HG03196 (cell line): Measurements from ENCODE around the gene AFF2.

Source experiments
- ATAC-seq: cut with Tn5 transposase; IDR thresholded peaks from one replicate; pipeline ENCODE4 v1.9.1; 2021; ENCODE audit not compliant: unreplicated experiment

AFF2 gene

DNA sequence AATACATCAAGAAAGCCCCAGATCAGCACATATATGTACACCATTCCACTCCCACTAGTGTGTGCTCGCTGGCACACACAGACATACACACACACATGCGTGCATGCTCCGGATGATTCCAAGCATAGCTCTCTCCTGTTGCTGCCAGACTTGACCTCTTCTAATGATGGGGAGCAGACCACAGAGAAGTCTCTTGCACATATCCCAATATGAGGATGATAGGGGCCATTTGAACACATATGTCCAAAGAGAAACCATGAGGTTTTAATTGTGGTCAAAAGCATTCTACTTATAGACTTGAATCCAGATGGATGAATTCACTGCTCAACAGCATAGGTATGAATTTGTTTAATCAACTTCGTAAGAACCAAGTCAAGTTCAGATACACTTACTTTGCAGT is 214.9 kb downstream of the AFF2 start:
- ATAC-seq = no peak

- no peak for ATAC-seq
Measured at GRCh38 chrX:148722966-148723365, 222.5 kb downstream of the AFF2 start.

GRCh38 chrX:148723551-148723950 is 223.1 kb downstream of the AFF2 start:
- no peak for ATAC-seq

DNA sequence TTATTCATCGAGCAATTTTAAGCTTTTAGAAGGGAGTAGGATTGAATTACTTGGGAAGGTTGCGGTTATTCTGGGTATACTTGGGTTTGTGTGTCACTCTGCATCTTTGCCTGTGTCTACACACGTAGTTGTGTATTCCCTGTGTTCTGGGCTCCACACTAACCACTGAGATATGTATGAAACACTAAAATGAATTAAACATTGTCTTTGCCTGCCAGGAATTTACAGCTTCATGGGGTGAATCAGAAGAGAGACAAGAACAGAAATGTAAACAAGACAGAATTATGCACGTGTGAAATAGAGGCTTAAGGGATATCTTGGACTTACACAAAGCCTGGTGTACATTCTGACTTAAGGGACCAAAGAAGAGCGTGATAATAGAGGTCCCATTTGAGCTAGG is 228.5 kb downstream of the AFF2 start:
- no peak for ATAC-seq

- no peak for ATAC-seq
Measured at GRCh38 chrX:148732743-148733142, 232.3 kb downstream of the AFF2 start.

DNA sequence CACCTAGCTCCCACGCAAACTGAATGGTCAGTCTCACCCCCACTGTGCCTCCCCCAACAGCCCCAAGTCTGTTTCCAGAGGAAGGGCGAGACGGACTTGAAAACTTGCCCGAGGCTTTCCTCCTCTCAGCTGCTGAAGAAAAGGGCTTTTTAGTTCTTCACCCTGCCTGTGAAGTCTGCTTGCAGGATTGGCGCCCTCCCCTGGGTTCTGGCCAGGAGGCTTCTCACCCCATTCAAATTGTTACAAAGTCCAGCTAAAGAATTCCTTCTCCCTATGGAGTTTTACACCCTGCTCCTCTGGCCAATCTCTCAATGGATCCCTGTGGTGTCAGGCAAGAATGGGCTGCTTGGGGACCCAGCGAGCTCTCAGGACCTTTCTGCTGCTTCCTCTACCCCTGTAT is 241.0 kb downstream of the AFF2 start:
- no peak for ATAC-seq

DNA sequence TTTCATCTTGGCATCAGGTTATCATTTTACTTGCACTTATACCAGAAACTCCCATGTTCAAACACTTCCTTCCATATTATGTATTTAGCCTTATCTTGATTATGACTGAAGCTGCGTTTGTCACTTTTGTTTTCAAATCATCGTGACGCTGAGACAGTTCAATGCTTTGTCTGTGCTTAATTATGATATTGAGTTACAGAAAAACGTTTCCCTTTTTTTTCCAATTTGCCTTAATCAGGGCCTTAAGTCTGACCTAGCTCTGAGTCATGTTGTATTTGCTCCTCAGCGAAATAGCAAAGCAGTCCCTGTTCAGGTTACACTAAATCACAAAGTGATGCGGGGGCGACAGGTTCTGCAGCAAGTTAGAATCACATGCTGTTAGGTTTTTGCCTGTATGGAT is 254.7 kb downstream of the AFF2 start:
- ATAC-seq = no peak

DNA sequence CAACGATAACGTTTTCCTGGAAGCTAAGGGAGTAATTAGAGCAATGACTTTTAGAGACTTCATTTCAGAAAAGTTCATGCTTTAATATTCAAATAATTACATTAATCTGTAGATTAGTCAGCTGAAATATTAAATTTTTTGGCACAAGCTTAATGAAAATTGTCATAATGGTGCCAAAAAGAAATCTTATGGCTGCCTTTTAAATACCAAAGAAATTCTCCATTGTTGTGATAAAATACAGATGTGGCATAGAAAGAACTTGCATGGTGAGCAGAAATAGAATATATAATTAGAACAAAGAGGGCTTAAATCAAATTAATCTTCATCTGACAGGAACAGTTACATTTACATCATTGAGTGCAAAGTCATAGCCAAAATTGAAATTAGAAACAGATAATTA is 263.5 kb downstream of the AFF2 start:
- ATAC-seq = no peak

GRCh38 chrX:148768296-148768695 is 267.9 kb downstream of the AFF2 start:
- no peak for ATAC-seq

- no peak for ATAC-seq
Measured at GRCh38 chrX:148771440-148771839, 271.0 kb downstream of the AFF2 start.

DNA sequence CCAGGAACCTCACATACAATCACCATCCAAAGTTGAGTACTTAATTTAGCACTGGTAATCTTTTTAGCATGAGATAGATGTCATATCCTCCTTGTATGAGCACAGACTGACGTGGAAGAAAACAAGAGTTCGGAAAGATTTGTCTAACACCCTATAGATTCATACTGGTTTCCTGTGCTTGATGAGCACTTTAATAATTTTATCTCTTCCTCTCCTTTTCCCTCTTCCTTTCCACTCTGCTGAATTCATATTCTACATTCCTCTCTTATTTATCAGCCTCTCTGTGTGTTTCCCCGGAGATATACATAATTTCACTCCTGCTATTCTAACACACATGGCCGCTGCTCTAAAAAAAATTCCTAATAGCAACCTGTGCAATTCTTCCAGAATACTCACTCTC is 273.9 kb downstream of the AFF2 start:
- ATAC-seq = no peak

DNA sequence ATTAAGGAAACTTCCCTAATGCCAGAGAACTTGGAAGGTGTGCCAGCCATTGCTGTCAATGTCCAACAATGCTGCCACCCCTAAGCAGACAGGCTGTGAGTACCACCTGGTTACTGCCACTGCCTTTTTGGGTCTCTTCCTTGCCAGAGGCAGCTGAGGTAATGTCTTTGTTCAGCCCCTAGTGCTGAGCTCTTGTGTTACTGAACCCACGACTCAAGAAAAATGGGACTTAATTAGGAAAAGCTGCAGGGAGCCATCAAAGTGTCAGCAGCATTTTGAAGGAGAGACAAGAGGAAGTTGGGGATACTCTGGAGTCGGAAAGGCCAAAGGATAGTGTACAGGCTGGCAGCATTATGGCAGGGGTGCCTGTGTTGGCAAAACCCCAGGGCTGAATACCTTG is 283.7 kb downstream of the AFF2 start:
- no peak for ATAC-seq

DNA sequence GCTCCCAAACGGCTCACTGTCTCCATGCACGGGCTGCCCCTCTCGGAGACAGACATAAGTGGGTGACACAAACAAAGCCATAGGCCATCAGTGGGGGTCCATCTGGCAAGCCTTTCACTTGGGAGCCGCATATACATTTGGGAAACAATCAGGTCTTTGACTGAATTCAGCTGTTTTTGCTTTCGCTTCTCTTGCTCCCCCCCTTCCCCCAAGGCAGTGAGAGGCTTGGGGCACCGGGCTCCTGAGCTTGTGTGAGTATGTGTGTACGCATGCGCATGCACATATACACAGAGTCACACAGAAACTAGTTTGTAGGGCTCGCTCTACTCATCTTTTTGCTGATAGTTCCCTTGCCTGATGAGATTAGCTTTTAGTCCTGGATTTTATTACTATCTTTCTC is 284.4 kb downstream of the AFF2 start:
- no peak for ATAC-seq

GRCh38 chrX:148785256-148785655 is 284.8 kb downstream of the AFF2 start:
- ATAC-seq = no peak

GRCh38 chrX:148788449-148788848 is 288.0 kb downstream of the AFF2 start:
- no peak for ATAC-seq

- no peak for ATAC-seq
Measured at GRCh38 chrX:148794350-148794749, 293.9 kb downstream of the AFF2 start.

DNA sequence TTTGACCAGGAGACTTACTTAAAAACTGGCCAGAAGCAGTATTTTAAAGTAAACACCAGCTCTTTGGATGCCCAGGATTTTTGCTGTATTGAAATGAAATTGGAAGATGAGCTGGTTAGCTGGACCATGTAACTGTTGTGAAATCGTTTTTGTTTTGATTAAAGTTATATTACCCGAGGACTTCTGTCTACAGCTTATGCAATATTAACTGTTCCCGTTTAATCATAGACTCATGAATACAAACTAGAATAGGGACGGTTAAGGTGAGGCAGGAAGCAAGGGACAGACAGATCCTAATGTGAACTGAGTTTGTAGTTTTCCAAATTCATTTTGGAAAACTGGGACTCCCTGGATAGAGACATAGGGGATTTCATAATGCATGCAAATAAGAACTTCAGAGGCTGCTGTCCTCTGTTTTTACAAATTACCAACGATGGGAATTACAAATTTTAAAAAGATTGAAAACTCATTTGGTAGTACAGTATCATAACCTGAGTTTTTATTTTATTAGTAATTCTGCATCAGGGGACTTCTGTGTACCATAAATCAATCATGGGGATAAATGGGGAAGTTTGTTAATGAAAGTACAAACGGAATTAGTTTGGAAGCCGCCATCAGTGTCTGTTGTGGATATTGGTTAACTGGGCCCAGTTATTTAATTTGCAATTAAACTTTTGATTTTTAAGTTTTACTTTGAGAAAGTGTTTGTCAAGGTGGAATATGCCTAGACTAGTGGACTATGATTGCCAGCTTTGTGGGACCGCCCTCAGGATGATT is 304.4 kb downstream of the AFF2 start:
- ATAC-seq = no peak

DNA sequence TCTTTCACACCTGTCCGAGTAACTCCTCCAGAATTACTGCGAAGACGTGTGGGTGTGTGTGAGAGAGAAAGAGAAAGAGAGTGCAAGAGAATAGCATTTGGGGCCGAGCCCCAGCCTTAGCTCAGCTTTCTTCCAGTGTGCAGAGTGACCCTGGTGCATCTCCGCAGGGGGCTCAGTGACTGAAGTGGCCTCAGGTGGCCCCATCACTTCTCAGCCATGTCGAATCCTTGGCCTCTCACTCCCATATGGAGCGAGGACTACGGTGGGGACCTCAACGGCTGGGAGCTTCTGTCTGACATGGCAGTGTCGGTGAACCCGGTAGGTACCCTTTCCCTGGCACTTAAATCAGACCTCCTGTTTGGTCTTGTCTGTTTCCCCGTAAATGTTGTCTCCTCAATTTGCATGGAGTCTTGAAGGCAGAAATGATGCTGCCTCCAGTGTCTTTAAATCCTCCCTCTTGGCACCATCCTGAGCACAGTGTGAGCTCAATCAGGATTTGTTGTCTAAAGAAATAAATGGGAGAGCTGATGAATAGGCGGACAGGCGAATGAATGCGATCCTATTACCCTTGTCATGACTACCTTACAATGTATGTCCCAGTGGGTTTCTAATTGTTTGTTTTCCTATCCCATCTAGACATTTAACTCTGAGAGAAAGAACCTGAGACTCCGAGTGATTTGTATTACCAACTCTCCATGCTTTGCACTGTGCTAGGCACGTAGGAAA is 305.9 kb downstream of the AFF2 start:
- no peak for ATAC-seq

DNA sequence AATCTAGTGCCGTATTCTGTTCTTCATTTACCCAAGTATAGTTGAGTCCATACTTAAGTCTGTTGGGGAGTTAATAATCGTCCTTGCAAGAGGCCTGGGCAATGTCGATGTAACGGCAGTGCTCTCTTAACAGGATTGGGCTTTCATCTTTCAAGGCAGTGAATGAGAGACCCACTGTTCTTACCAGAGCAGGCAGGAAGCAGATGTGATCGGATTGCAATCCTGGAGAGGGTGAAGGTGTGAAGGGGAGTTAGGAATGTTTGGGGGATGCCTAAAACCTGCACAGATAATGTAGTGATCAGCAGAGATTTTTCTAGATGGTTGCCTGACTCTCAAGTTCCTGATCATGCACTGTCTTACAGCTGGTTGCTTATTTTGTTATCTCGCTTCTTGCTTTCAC is 308.4 kb downstream of the AFF2 start:
- ATAC-seq = no peak

DNA sequence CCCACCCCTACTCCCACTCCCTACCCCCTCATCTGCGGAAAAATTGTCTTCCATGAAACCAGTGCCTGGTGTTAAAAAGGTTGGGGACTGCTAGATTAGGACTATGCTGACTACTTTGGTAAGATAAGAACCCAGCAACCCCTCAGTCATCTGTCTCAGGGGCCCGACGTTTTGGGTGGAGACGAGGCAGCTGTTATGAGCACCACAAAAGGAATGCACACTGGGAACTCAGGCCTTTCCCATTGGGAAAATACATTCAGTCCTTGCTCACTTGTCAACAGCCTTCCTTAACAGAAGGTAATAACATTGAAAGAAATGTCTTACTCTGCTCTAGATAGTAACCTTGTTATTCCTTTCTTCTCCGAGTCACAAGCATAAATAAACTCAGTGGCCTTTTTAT is 310.8 kb downstream of the AFF2 start:
- no peak for ATAC-seq

DNA sequence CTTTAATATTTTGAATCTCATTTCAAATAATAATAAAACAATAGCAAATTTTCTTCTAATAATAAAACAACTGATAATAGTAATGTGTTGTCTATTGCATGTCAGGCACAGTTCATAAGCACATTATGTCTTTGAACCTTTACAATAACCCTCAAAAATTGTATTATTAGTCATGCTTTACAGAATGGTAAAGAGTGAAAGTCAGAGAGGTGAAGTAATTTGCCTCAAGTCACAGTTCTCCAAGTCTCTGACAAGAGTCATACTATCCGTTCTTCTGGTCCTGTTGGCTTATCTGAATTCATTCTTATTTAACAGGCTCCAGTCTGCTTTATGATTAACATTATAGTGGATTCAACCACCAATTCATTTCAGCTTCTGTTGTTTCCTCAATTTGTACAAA is 313.0 kb downstream of the AFF2 start:
- ATAC-seq = no peak

GRCh38 chrX:148813967-148814366 is 313.6 kb downstream of the AFF2 start:
- ATAC-seq = no peak
